SU-DHL-6 (cell line): ENCODE results near the gene KPNA3.
"Not testable (repeated sequence)": the region's sequence is repeated elsewhere in the genome, so short reads cannot be mapped to it uniquely, and the experiment has no call there.

ENCODE experiments used
- CTCF ChIP-seq: fragments of 200-600 bp; sonication (generic); IDR thresholded peaks from one replicate; pipeline ENCODE4 v1.5.1; 2017; ENCODE audit warnings: antibody characterized with exemption, mild to moderate bottlenecking, low read length, moderate library complexity; ENCODE audit not compliant: insufficient read depth, poor library complexity, severe bottlenecking
- EZH2phosphoT487 ChIP-seq: fragments of 200-600 bp; sonication (generic), shearing (Covaris generic); conservative IDR thresholded peaks from 2 replicates; pipeline ENCODE4 v1.6.1; 2018; ENCODE audit warnings: mild to moderate bottlenecking, antibody characterized with exemption, low read length, moderate library complexity, mixed read lengths

GRCh38 chr13:49803047-49803446 lies 10.6 kb upstream of the KPNA3 start:
- TF ChIP-seq CTCF, EZH2phosphoT487: not testable (repeated sequence)
